ENCODE data around the gene OSTN.
"Not testable (repeated sequence)": the region's sequence is repeated elsewhere in the genome, so short reads cannot be mapped to it uniquely, and the experiment has no call there.

OSTN gene

GRCh38 chr3:191240486-191240885 is 41.4 kb downstream of the OSTN start:
- no peaks in the 10 kb centered on the region for H3K36me3 ChIP-seq (ENCODE audit: control insufficient read depth in 2 of 2, insufficient read depth in 2 of 2, low read length in 2 of 2)
- no peak overlapping the region for H3K27ac ChIP-seq (ENCODE audit: low read depth in 2 of 2, low read length in 2 of 2)
- no peaks in the 10 kb centered on the region for H3K9me3 ChIP-seq (ENCODE audit: control insufficient read depth in 2 of 2, low read length in 2 of 2)
- no peak overlapping the region for H3K4me3 ChIP-seq (ENCODE audit: low read length in 2 of 2)
- H3K9ac ChIP-seq (ENCODE audit: low read depth in 1 of 2, low read length in 2 of 2): no peak overlapping the region
- peaks cover 0 to 6% of the 10 kb centered on the region in 2 donors for H3K4me1 ChIP-seq (ENCODE audit: control insufficient read depth in 2 of 2, insufficient read depth in 2 of 2, low read length in 2 of 2)
- H3K27me3 ChIP-seq (ENCODE audit: control insufficient read depth in 2 of 2, insufficient read depth in 2 of 2, low read length in 2 of 2): no peaks in the 10 kb centered on the region

- H3K4me1 ChIP-seq (ENCODE audit: control insufficient read depth in 2 of 2, insufficient read depth in 2 of 2, low read length in 2 of 2): no peaks in the 10 kb centered on the region
- H3K36me3 ChIP-seq (ENCODE audit: control insufficient read depth in 2 of 2, insufficient read depth in 2 of 2, low read length in 2 of 2): no peaks in the 10 kb centered on the region
- H3K4me3 ChIP-seq (ENCODE audit: low read length in 2 of 2): no peak overlapping the region
- no peaks in the 10 kb centered on the region for H3K27me3 ChIP-seq (ENCODE audit: control insufficient read depth in 2 of 2, insufficient read depth in 2 of 2, low read length in 2 of 2)
- H3K9ac ChIP-seq (ENCODE audit: low read depth in 1 of 2, low read length in 2 of 2): no peak overlapping the region
- no peak overlapping the region for H3K27ac ChIP-seq (ENCODE audit: low read depth in 2 of 2, low read length in 2 of 2)
- no peaks in the 10 kb centered on the region for H3K9me3 ChIP-seq (ENCODE audit: control insufficient read depth in 2 of 2, low read length in 2 of 2)
Observed at GRCh38 chr3:191244242-191244867, 45.3 kb downstream of the OSTN start.

- H3K4me3 ChIP-seq (ENCODE audit: low read length in 2 of 2); H3K27me3 ChIP-seq (ENCODE audit: control insufficient read depth in 2 of 2, insufficient read depth in 2 of 2, low read length in 2 of 2); H3K9me3 ChIP-seq (ENCODE audit: control insufficient read depth in 2 of 2, low read length in 2 of 2); H3K36me3 ChIP-seq (ENCODE audit: control insufficient read depth in 2 of 2, insufficient read depth in 2 of 2, low read length in 2 of 2); H3K9ac ChIP-seq (ENCODE audit: low read depth in 1 of 2, low read length in 2 of 2); H3K4me1 ChIP-seq (ENCODE audit: control insufficient read depth in 2 of 2, insufficient read depth in 2 of 2, low read length in 2 of 2); H3K27ac ChIP-seq (ENCODE audit: low read depth in 2 of 2, low read length in 2 of 2): not testable (repeated sequence)
Observed at GRCh38 chr3:191246034-191246433, 47.0 kb downstream of the OSTN start.

GRCh38 chr3:191246630-191247029 is 47.6 kb downstream of the OSTN start:
- no peak overlapping the region for H3K4me3 ChIP-seq (ENCODE audit: low read length in 2 of 2)
- no peaks in the 10 kb centered on the region for H3K9me3 ChIP-seq (ENCODE audit: control insufficient read depth in 2 of 2, low read length in 2 of 2)
- H3K36me3 ChIP-seq (ENCODE audit: control insufficient read depth in 2 of 2, insufficient read depth in 2 of 2, low read length in 2 of 2): no peaks in the 10 kb centered on the region
- H3K9ac ChIP-seq (ENCODE audit: low read depth in 1 of 2, low read length in 2 of 2): no peak overlapping the region
- H3K4me1 ChIP-seq (ENCODE audit: control insufficient read depth in 2 of 2, insufficient read depth in 2 of 2, low read length in 2 of 2): no peaks in the 10 kb centered on the region
- H3K27ac ChIP-seq (ENCODE audit: low read depth in 2 of 2, low read length in 2 of 2): no peak overlapping the region
- H3K27me3 ChIP-seq (ENCODE audit: control insufficient read depth in 2 of 2, insufficient read depth in 2 of 2, low read length in 2 of 2): no peaks in the 10 kb centered on the region

- H3K9ac ChIP-seq (ENCODE audit: low read depth in 1 of 2, low read length in 2 of 2): no peak overlapping the region
Observed at GRCh38 chr3:191253089-191253799, 54.2 kb downstream of the OSTN start.

GRCh38 chr3:191254098-191254873 is 55.2 kb downstream of the OSTN start:
- Histone ChIP-seq H3K4me1 (ENCODE audit: control insufficient read depth in 2 of 2, insufficient read depth in 2 of 2, low read length in 2 of 2) (no peaks in the 10 kb centered on the region), H3K9me3 (ENCODE audit: control insufficient read depth in 2 of 2, low read length in 2 of 2) (no peaks in the 10 kb centered on the region), H3K27me3 (ENCODE audit: control insufficient read depth in 2 of 2, insufficient read depth in 2 of 2, low read length in 2 of 2) (no peaks in the 10 kb centered on the region), H3K4me3 (ENCODE audit: low read length in 2 of 2) (no peak overlapping the region), H3K9ac (ENCODE audit: low read depth in 1 of 2, low read length in 2 of 2) (no peak overlapping the region), H3K36me3 (ENCODE audit: control insufficient read depth in 2 of 2, insufficient read depth in 2 of 2, low read length in 2 of 2) (no peaks in the 10 kb centered on the region), H3K27ac (ENCODE audit: low read depth in 2 of 2, low read length in 2 of 2) (no peak overlapping the region)

More at GRCh38 chr3:191253089-191253799, 54.2 kb downstream of the OSTN start:
- Histone ChIP-seq H3K4me3 (ENCODE audit: low read length in 2 of 2) (no peak overlapping the region), H3K27me3 (ENCODE audit: control insufficient read depth in 2 of 2, insufficient read depth in 2 of 2, low read length in 2 of 2) (no peaks in the 10 kb centered on the region), H3K9me3 (ENCODE audit: control insufficient read depth in 2 of 2, low read length in 2 of 2) (no peaks in the 10 kb centered on the region), H3K36me3 (ENCODE audit: control insufficient read depth in 2 of 2, insufficient read depth in 2 of 2, low read length in 2 of 2) (no peaks in the 10 kb centered on the region), H3K4me1 (ENCODE audit: control insufficient read depth in 2 of 2, insufficient read depth in 2 of 2, low read length in 2 of 2) (no peaks in the 10 kb centered on the region), H3K27ac (ENCODE audit: low read depth in 2 of 2, low read length in 2 of 2) (no peak overlapping the region)

- Histone ChIP-seq H3K27me3 (ENCODE audit: control insufficient read depth in 2 of 2, insufficient read depth in 2 of 2, low read length in 2 of 2) (no peaks in the 10 kb centered on the region), H3K27ac (ENCODE audit: low read depth in 2 of 2, low read length in 2 of 2) (no peak overlapping the region), H3K9ac (ENCODE audit: low read depth in 1 of 2, low read length in 2 of 2) (no peak overlapping the region), H3K4me3 (ENCODE audit: low read length in 2 of 2) (no peak overlapping the region), H3K36me3 (ENCODE audit: control insufficient read depth in 2 of 2, insufficient read depth in 2 of 2, low read length in 2 of 2) (no peaks in the 10 kb centered on the region), H3K9me3 (ENCODE audit: control insufficient read depth in 2 of 2, low read length in 2 of 2) (no peaks in the 10 kb centered on the region), H3K4me1 (ENCODE audit: control insufficient read depth in 2 of 2, insufficient read depth in 2 of 2, low read length in 2 of 2) (no peaks in the 10 kb centered on the region)
Observed at GRCh38 chr3:191255156-191255555, 56.1 kb downstream of the OSTN start.

- no peak overlapping the region for H3K4me3 ChIP-seq (ENCODE audit: low read length in 2 of 2)
- H3K9me3 ChIP-seq (ENCODE audit: control insufficient read depth in 2 of 2, low read length in 2 of 2): no peaks in the 10 kb centered on the region
- no peak overlapping the region for H3K9ac ChIP-seq (ENCODE audit: low read depth in 1 of 2, low read length in 2 of 2)
- H3K27me3 ChIP-seq (ENCODE audit: control insufficient read depth in 2 of 2, insufficient read depth in 2 of 2, low read length in 2 of 2): no peaks in the 10 kb centered on the region
- H3K27ac ChIP-seq (ENCODE audit: low read depth in 2 of 2, low read length in 2 of 2): no peak overlapping the region
- no peaks in the 10 kb centered on the region for H3K4me1 ChIP-seq (ENCODE audit: control insufficient read depth in 2 of 2, insufficient read depth in 2 of 2, low read length in 2 of 2)
- H3K36me3 ChIP-seq (ENCODE audit: control insufficient read depth in 2 of 2, insufficient read depth in 2 of 2, low read length in 2 of 2): no peaks in the 10 kb centered on the region
Observed at GRCh38 chr3:191256405-191256804, 57.4 kb downstream of the OSTN start.

- H3K4me1 ChIP-seq (ENCODE audit: control insufficient read depth in 2 of 2, insufficient read depth in 2 of 2, low read length in 2 of 2): no peaks in the 10 kb centered on the region
Observed at GRCh38 chr3:191257286-191257685, 58.2 kb downstream of the OSTN start.

GRCh38 chr3:191259486-191259885 is 60.4 kb downstream of the OSTN start:
- Histone ChIP-seq H3K4me3 (ENCODE audit: low read length in 2 of 2) (no peak overlapping the region), H3K9ac (ENCODE audit: low read depth in 1 of 2, low read length in 2 of 2) (no peak overlapping the region), H3K9me3 (ENCODE audit: control insufficient read depth in 2 of 2, low read length in 2 of 2) (no peaks in the 10 kb centered on the region), H3K4me1 (ENCODE audit: control insufficient read depth in 2 of 2, insufficient read depth in 2 of 2, low read length in 2 of 2) (no peaks in the 10 kb centered on the region), H3K27me3 (ENCODE audit: control insufficient read depth in 2 of 2, insufficient read depth in 2 of 2, low read length in 2 of 2) (no peaks in the 10 kb centered on the region), H3K27ac (ENCODE audit: low read depth in 2 of 2, low read length in 2 of 2) (no peak overlapping the region), H3K36me3 (ENCODE audit: control insufficient read depth in 2 of 2, insufficient read depth in 2 of 2, low read length in 2 of 2) (no peaks in the 10 kb centered on the region)

More at GRCh38 chr3:191257286-191257685, 58.2 kb downstream of the OSTN start:
- H3K4me3 ChIP-seq (ENCODE audit: low read length in 2 of 2): no peak overlapping the region
- no peak overlapping the region for H3K9ac ChIP-seq (ENCODE audit: low read depth in 1 of 2, low read length in 2 of 2)
- no peaks in the 10 kb centered on the region for H3K9me3 ChIP-seq (ENCODE audit: control insufficient read depth in 2 of 2, low read length in 2 of 2)
- H3K27ac ChIP-seq (ENCODE audit: low read depth in 2 of 2, low read length in 2 of 2): no peak overlapping the region
- no peaks in the 10 kb centered on the region for H3K27me3 ChIP-seq (ENCODE audit: control insufficient read depth in 2 of 2, insufficient read depth in 2 of 2, low read length in 2 of 2)
- no peaks in the 10 kb centered on the region for H3K36me3 ChIP-seq (ENCODE audit: control insufficient read depth in 2 of 2, insufficient read depth in 2 of 2, low read length in 2 of 2)
